ENCODE data around the gene EXOC4.
A peak's percentile ranks its signal among the peaks of the same experiment; 100 is the strongest.

EXOC4 gene

GRCh38 chr7:133645884-133646391, 393.1 kb downstream of the EXOC4 start:
- DNase-seq (ENCODE audit: low read depth in 2 of 2) = peak; percentile 53 to 54
- no peak overlapping the region for H3K4me3 ChIP-seq (replicated peaks in 1 of 2; ENCODE audit: low read depth in 2 of 2, low read length in 2 of 2)
- TF ChIP-seq CTCF (IDR thresholded peaks at IDR 0.05; ENCODE audit: low read depth, low read length) = no peak

GRCh38 chr7:133646472-133647315, 393.8 kb downstream of the EXOC4 start:
- H3K4me3 ChIP-seq (replicated peaks in 1 of 2; ENCODE audit: low read depth in 2 of 2, low read length in 2 of 2) = no peak overlapping the region
- DNase-seq (ENCODE audit: low read depth in 2 of 2) = no peak
- TF ChIP-seq CTCF (IDR thresholded peaks at IDR 0.05; ENCODE audit: low read depth, low read length) = no peak

GRCh38 chr7:133649593-133649992, 396.7 kb downstream of the EXOC4 start:
- TF ChIP-seq CTCF (IDR thresholded peaks at IDR 0.05; ENCODE audit: low read depth, low read length) = no peak
- no peak overlapping the region for H3K4me3 ChIP-seq (replicated peaks in 1 of 2; ENCODE audit: low read depth in 2 of 2, low read length in 2 of 2)
- peak; percentile 17 to 24 for DNase-seq (ENCODE audit: low read depth in 2 of 2)

GRCh38 chr7:133650069-133650468, 397.2 kb downstream of the EXOC4 start:
- TF ChIP-seq CTCF (IDR thresholded peaks at IDR 0.05; ENCODE audit: low read depth, low read length) = no peak
- DNase-seq (ENCODE audit: low read depth in 2 of 2) = peak; percentile 74 to 93
- H3K4me3 ChIP-seq (replicated peaks in 1 of 2; ENCODE audit: low read depth in 2 of 2, low read length in 2 of 2) = no peak overlapping the region

- no peak overlapping the region for H3K4me3 ChIP-seq (replicated peaks in 1 of 2; ENCODE audit: low read depth in 2 of 2, low read length in 2 of 2)
- DNase-seq (ENCODE audit: low read depth in 2 of 2) = peak; percentile 50 to 60
- no peak for TF ChIP-seq CTCF (IDR thresholded peaks at IDR 0.05; ENCODE audit: low read depth, low read length)
These were observed 397.8 kb downstream of the EXOC4 start for GRCh38 chr7:133650487-133651300.

DNA sequence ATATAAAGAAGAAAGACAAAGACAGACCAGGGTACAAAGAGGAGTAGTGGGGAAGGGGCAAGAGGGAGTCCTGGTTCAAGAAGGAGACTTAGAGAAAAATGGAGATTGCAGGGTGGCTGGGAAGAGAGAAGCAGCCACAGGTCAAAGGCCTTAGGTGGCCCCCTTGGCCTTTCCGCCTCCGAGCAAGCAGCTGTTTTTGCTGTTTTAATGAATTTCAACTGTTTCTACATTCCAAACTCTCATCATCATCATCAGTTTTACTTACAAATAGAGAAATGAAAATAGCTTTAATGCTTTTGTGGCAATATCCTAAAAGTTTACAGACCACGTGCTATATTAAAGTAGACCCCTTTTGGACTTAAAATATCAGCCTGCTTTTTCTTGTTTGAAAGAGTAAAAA, 399.7 kb downstream of the EXOC4 start:
- DNase-seq (ENCODE audit: low read depth in 2 of 2) = no peak
- TF ChIP-seq CTCF (IDR thresholded peaks at IDR 0.05; ENCODE audit: low read depth, low read length) = no peak
- no peak overlapping the region for H3K4me3 ChIP-seq (replicated peaks in 1 of 2; ENCODE audit: low read depth in 2 of 2, low read length in 2 of 2)

Measured in cardiac fibroblast (primary cell).